HG02885 (cell line): Measurements from ENCODE around the gene LRRN3.

Experiments used
- ATAC-seq: cut with Tn5 transposase; IDR thresholded peaks from one replicate; pipeline ENCODE4 v1.9.1; 2021; ENCODE audit warnings: mild to moderate bottlenecking; ENCODE audit not compliant: unreplicated experiment, poor library complexity

Gene LRRN3

DNA sequence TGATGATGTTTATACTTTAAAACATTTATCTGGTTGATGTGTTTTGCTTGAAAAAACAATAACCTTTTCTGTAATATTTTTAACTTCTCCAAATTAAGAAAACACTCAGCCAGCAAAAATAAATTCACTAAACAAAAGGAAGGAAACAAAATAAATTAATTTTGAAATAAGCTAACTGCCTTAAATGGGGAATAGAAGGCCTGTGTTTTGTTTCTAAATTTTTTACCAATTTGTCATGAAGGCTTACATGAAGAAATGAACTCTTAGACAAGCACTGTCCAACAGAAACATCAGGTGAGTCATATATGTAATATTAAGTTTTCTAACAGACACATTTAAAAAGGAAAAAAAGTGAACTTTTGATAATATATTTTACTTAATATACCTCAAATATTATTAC is 68.5 kb downstream of the LRRN3 start:
- no peak for ATAC-seq

DNA sequence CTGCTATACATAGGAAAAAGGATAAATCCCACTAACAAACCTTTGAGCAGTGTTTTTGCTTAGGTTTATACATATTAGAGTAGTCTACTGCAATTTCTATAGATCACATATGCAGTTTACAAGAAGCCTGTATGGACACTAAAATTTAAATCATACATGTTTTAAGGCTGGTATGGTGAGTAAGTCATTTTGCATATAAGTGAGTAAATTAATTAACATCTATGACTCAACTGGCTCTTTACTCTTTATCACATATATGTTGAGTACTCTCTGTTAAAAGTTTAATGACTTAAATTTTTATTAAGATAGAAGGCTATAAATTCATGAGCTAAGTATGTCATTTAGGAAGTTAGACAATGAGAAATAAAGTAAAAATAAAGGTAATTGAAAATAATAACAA is 69.4 kb downstream of the LRRN3 start:
- no peak for ATAC-seq

- ATAC-seq, result no peak
Observed at GRCh38 chr7:111162692-111163091, 71.8 kb downstream of the LRRN3 start.

DNA sequence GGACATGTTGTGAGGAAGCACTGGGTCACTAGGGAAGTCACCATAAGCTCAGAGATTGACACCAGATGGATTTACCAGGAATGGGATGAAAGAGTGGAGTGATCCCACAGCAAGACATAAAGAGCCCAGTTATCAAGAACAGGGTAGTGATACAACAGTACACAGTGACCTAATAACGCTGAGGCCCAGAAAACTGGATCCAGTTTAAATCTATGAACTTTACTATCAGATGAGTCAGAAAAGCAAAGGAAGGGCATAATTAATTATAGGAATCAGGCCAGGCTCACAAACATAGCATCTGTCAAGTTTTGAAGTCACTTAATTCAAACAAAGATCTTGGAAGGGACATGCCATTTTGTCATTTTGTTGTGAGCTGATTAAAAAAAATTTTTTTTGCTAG is 73.5 kb downstream of the LRRN3 start:
- ATAC-seq, result no peak

DNA sequence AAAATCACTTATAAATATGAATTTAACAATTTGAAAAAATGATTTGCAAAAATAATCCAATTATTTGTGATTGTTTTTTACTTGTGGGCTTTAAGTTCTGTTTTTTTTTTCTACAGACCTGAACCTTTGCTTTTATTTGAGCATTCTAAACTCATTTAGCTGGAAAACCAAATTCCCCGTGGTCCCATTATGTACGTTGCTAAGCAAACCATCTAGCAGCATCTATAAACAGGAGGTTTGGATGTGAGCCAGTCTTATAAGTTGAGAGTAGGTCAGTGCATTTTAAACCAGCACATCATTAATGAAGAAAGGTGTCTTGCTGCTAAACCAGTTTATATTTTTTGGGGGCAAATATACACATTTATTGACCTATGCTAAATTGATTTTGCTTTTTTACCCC is 77.3 kb downstream of the LRRN3 start:
- ATAC-seq, result no peak

DNA sequence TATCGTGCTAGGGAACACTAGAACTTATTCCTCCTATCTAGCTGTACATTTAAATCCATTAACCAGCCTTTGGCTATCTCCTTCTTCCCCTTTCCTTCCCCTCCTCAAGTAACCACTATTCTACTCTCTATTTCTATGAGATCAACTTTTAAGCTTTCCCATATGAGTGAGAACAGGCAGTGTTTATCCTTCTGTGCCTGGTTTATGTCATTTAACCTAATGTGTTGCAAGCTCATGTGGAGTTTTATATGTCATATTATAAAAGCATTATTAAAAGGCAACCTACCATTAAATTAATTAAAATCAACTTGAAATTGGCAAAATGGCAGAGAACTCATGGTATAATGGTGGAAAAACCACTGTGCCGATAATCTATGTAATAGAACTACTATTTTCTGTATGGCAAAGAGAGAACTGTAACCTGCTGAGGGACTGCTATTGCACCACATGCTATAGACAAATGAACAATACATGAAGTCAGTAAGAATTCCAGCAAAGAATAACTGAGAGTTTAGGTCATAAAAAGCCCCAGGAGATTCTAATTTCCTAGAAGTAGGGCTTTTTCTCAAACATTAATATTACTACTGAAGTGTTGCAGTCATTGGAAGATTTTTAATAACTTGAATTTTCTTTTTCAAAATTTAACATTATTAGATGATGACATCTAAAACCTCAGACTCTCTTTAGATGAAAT is 81.8 kb downstream of the LRRN3 start:
- no peak for ATAC-seq

DNA sequence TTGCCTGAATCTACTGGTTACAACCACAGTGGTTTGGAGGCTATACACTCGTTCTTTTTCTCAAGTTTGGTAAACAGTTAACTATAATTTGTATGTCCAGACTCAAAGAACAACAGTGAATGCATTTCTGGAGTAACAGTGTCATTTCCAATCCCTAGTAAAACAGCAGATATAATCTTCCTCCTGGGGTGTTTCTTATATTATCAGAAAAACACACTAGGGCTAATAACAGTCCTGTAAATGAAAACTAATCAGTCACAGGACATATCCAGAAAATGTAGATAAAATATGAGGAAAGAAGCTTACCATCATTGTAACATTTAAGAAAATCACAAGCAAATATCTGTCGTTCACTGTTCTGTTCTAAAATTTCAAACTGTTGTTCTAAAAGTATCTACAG is 82.6 kb downstream of the LRRN3 start:
- ATAC-seq, result no peak

- ATAC-seq, result peak; percentile 54
Observed at GRCh38 chr7:111173990-111174389, 83.1 kb downstream of the LRRN3 start.

DNA sequence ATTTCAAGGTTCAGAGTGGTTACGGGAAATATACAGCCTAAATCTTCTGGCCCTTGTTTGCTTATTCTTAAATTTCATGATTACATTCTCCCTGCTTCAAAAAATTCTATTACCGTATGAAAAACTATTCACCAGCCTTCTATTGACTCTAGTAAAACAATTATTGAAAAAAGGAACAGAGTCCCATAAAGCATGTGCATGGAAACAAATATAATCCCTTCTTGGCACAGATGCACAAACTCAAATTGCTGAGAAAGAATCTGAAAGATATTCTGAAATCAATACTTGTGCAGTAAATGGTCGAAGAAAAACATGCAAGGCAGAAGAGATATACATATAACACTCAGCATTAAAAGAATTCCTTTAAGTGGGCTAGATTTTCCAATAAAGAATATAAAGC is 83.6 kb downstream of the LRRN3 start:
- ATAC-seq, result no peak
